T-helper 17 cell (primary cell): ENCODE measurements around the gene BLTP1. TPM values are rescaled to one million over a fixed set of nuclear protein-coding genes. Genes with fewer than 3 reads are reported as not detected.

Experiments used
- ATAC-seq: fragments of 150-1000 bp; cut with Tn5 transposase; 2 replicates; pipeline ENCODE4 v1.10.0; 2021; ENCODE audit warnings: mild to moderate bottlenecking, moderate library complexity
- DNase-seq, 3 donors: peaks; one replicate each; pipeline versions ENCODE4 v3.0.0 to v3.0.0-alpha.2; 2020 to 2021
- H3K9me3 ChIP-seq: one replicate; pipeline ENCODE4 v1.7.0; 2013; ENCODE audit warnings: low read length, mild to moderate bottlenecking; ENCODE audit not compliant: control insufficient read depth, poor library complexity, severe bottlenecking
- H3K27ac Mint-ChIP-seq: one replicate; pipeline ENCODE4 v1.8.0; 2022; ENCODE audit warnings: mild to moderate bottlenecking, moderate library complexity, mixed read lengths
- H3K27me3 Mint-ChIP-seq: one replicate; pipeline ENCODE4 v1.8.0; 2022; ENCODE audit warnings: mixed read lengths
- H3K36me3 Mint-ChIP-seq: one replicate; pipeline ENCODE4 v1.8.0; 2022; ENCODE audit warnings: low read depth, mixed read lengths
- H3K4me1 Mint-ChIP-seq: one replicate; pipeline ENCODE4 v1.8.0; 2022; ENCODE audit warnings: mild to moderate bottlenecking, mixed read lengths
- H3K4me3 Mint-ChIP-seq: one replicate; pipeline ENCODE4 v1.8.0; 2022; ENCODE audit warnings: mild to moderate bottlenecking, moderate library complexity, mixed read lengths
- total RNA-seq, 4 donors: library from RNA in 2 of 4; stranded (reverse) in 2 of 4; gene quantifications; one replicate each; pipeline ENCODE4 v1.2.3 and lab custom pipeline; 2022 to 2026

BLTP1 gene
- total RNA-seq, 2 donors from 2014 or later = 93.8 to 118 TPM

- DNase-seq (no peak), ATAC-seq (no peak)
- H3K27ac Mint-ChIP-seq = no peak overlapping the region
- no peaks in the 10 kb centered on the region for H3K9me3 ChIP-seq
- H3K27me3 Mint-ChIP-seq = no peaks in the 10 kb centered on the region
- no peaks in the 10 kb centered on the region for H3K36me3 Mint-ChIP-seq
- H3K4me1 Mint-ChIP-seq = no peaks in the 10 kb centered on the region
- no peak overlapping the region for H3K4me3 Mint-ChIP-seq
Observed at GRCh38 chr4:122139139-122139538, 13.0 kb upstream of the BLTP1 start.

GRCh38 chr4:122140834-122141233 lies 11.3 kb upstream of the BLTP1 start:
- H3K4me1 Mint-ChIP-seq = no peaks in the 10 kb centered on the region
- no peak overlapping the region for H3K27ac Mint-ChIP-seq
- DNase-seq (no peak), ATAC-seq (no peak)
- no peaks in the 10 kb centered on the region for H3K9me3 ChIP-seq
- no peak overlapping the region for H3K4me3 Mint-ChIP-seq
- H3K27me3 Mint-ChIP-seq = peaks cover 14% of the 10 kb centered on the region
- H3K36me3 Mint-ChIP-seq = no peaks in the 10 kb centered on the region

- DNase-seq (no peak), ATAC-seq (no peak)
- Mint-ChIP-seq H3K27ac (no peak overlapping the region), H3K4me3 (no peak overlapping the region), H3K27me3 (peaks cover 15% of the 10 kb centered on the region), H3K4me1 (peaks cover 6% of the 10 kb centered on the region), H3K36me3 (no peaks in the 10 kb centered on the region)
- no peaks in the 10 kb centered on the region for H3K9me3 ChIP-seq
Observed at GRCh38 chr4:122142687-122143086, 9.4 kb upstream of the BLTP1 start.

- Mint-ChIP-seq H3K27me3 (peaks cover 15% of the 10 kb centered on the region), H3K4me3 (no peak overlapping the region), H3K4me1 (peaks cover 20% of the 10 kb centered on the region), H3K36me3 (no peaks in the 10 kb centered on the region), H3K27ac (no peak overlapping the region)
- ATAC-seq (no peak), DNase-seq (no peak)
- H3K9me3 ChIP-seq = no peaks in the 10 kb centered on the region
Observed at GRCh38 chr4:122146652-122147051, 5.5 kb upstream of the BLTP1 start.

- Mint-ChIP-seq H3K4me3 (peak overlapping the region; percentile 96), H3K4me1 (peaks cover 42% of the 10 kb centered on the region), H3K27me3 (peaks cover under 1% of the 10 kb centered on the region), H3K27ac (peak overlapping the region; percentile 95), H3K36me3 (peaks cover 3% of the 10 kb centered on the region)
- no peaks in the 10 kb centered on the region for H3K9me3 ChIP-seq
- no peak for DNase-seq
- no peak for ATAC-seq
Observed at GRCh38 chr4:122150931-122151330, 1.2 kb upstream of the BLTP1 start.

GRCh38 chr4:122152711-122153226 lies 638 bp downstream of the BLTP1 start:
- H3K9me3 ChIP-seq = no peaks in the 10 kb centered on the region
- Mint-ChIP-seq H3K4me3 (peak overlapping the region; percentile 96), H3K27me3 (no peaks in the 10 kb centered on the region), H3K4me1 (peaks cover 50% of the 10 kb centered on the region), H3K27ac (peak overlapping the region; percentile 95), H3K36me3 (peaks cover 5% of the 10 kb centered on the region)
- DNase-seq (peak; percentile 6 to 13 (median 13)), ATAC-seq (peak; percentile 21)

- Mint-ChIP-seq H3K4me1 (peaks cover 39% of the 10 kb centered on the region), H3K27ac (peak overlapping the region; percentile 24), H3K4me3 (no peak overlapping the region), H3K27me3 (no peaks in the 10 kb centered on the region), H3K36me3 (peaks cover 5% of the 10 kb centered on the region)
- H3K9me3 ChIP-seq = no peaks in the 10 kb centered on the region
- DNase-seq (no peak), ATAC-seq (peak; percentile 35)
Observed at GRCh38 chr4:122156819-122157218, 4.7 kb downstream of the BLTP1 start.

GRCh38 chr4:122163301-122163700 lies 11.2 kb downstream of the BLTP1 start:
- H3K27ac Mint-ChIP-seq = no peak overlapping the region
- peaks cover 5% of the 10 kb centered on the region for H3K36me3 Mint-ChIP-seq
- H3K9me3 ChIP-seq = no peaks in the 10 kb centered on the region
- H3K27me3 Mint-ChIP-seq = no peaks in the 10 kb centered on the region
- ATAC-seq (no peak), DNase-seq (no peak)
- no peak overlapping the region for H3K4me3 Mint-ChIP-seq
- H3K4me1 Mint-ChIP-seq = peaks cover 29% of the 10 kb centered on the region

- ATAC-seq (no peak), DNase-seq (no peak)
- peak overlapping the region; percentile 39 for H3K27ac Mint-ChIP-seq
- H3K4me1 Mint-ChIP-seq = peaks cover 29% of the 10 kb centered on the region
- H3K27me3 Mint-ChIP-seq = no peaks in the 10 kb centered on the region
- peaks cover 5% of the 10 kb centered on the region for H3K36me3 Mint-ChIP-seq
- no peak overlapping the region for H3K4me3 Mint-ChIP-seq
- H3K9me3 ChIP-seq = no peaks in the 10 kb centered on the region
Observed at GRCh38 chr4:122163767-122164166, 11.6 kb downstream of the BLTP1 start.

- H3K27me3 Mint-ChIP-seq = no peaks in the 10 kb centered on the region
- ATAC-seq = no peak
- DNase-seq = no peak
- no peak overlapping the region for H3K4me3 Mint-ChIP-seq
- H3K27ac Mint-ChIP-seq = no peak overlapping the region
- H3K9me3 ChIP-seq = no peaks in the 10 kb centered on the region
- peaks cover 35% of the 10 kb centered on the region for H3K4me1 Mint-ChIP-seq
- peaks cover 8% of the 10 kb centered on the region for H3K36me3 Mint-ChIP-seq
Observed at GRCh38 chr4:122167369-122167768, 15.2 kb downstream of the BLTP1 start.

- Mint-ChIP-seq H3K27me3 (no peaks in the 10 kb centered on the region), H3K27ac (no peak overlapping the region), H3K4me3 (no peak overlapping the region), H3K36me3 (peaks cover 6% of the 10 kb centered on the region), H3K4me1 (peaks cover 29% of the 10 kb centered on the region)
- DNase-seq = no peak
- ATAC-seq = no peak
- H3K9me3 ChIP-seq = no peaks in the 10 kb centered on the region
Observed at GRCh38 chr4:122170775-122171174, 18.6 kb downstream of the BLTP1 start.

GRCh38 chr4:122171323-122171722 lies 19.2 kb downstream of the BLTP1 start:
- Mint-ChIP-seq H3K27ac (no peak overlapping the region), H3K4me1 (peaks cover 29% of the 10 kb centered on the region), H3K27me3 (no peaks in the 10 kb centered on the region), H3K4me3 (no peak overlapping the region), H3K36me3 (peaks cover 6% of the 10 kb centered on the region)
- ATAC-seq (no peak), DNase-seq (no peak)
- no peaks in the 10 kb centered on the region for H3K9me3 ChIP-seq

GRCh38 chr4:122172266-122172665 lies 20.1 kb downstream of the BLTP1 start:
- DNase-seq = no peak
- no peaks in the 10 kb centered on the region for H3K27me3 Mint-ChIP-seq

GRCh38 chr4:122178961-122179360 lies 26.8 kb downstream of the BLTP1 start:
- DNase-seq (no peak), ATAC-seq (no peak)
- Mint-ChIP-seq H3K4me1 (peaks cover 16% of the 10 kb centered on the region), H3K4me3 (no peak overlapping the region), H3K36me3 (peaks cover 22% of the 10 kb centered on the region), H3K27me3 (no peaks in the 10 kb centered on the region), H3K27ac (no peak overlapping the region)
- H3K9me3 ChIP-seq = no peaks in the 10 kb centered on the region

More at GRCh38 chr4:122172266-122172665, 20.1 kb downstream of the BLTP1 start:
- no peak for ATAC-seq
- Mint-ChIP-seq H3K4me3 (no peak overlapping the region), H3K36me3 (peaks cover 11% of the 10 kb centered on the region), H3K4me1 (peaks cover 27% of the 10 kb centered on the region), H3K27ac (no peak overlapping the region)
- no peaks in the 10 kb centered on the region for H3K9me3 ChIP-seq
